AG09319 (cell line): ENCODE measurements around the gene KDM4E.
A peak's percentile ranks its signal among the peaks of the same experiment; 100 is the strongest.

Experiments
- DNase-seq: peaks from one replicate; pipeline ENCODE4 v3.0.0-alpha.2; 2010; ENCODE audit warnings: low read depth; ENCODE audit errors: extremely low read depth
- TF ChIP-seq, protein P1 (sequence below): IDR thresholded peaks from 2 replicates; pipeline ENCODE4 v1.5.1; 2011; ENCODE audit warnings: low read depth, mild to moderate bottlenecking, inconsistent platforms, low read length, moderate library complexity

KDM4E gene

GRCh38 chr11:95066716-95067038 is 41.6 kb downstream of the KDM4E start, which contains the start of gene SRSF8:
SRSF8 (plus strand) TSS chr11:95066919; CDS start chr11:95067227, 308 bp downstream.
- no peak for DNase-seq
- TF ChIP-seq, protein P1, sequence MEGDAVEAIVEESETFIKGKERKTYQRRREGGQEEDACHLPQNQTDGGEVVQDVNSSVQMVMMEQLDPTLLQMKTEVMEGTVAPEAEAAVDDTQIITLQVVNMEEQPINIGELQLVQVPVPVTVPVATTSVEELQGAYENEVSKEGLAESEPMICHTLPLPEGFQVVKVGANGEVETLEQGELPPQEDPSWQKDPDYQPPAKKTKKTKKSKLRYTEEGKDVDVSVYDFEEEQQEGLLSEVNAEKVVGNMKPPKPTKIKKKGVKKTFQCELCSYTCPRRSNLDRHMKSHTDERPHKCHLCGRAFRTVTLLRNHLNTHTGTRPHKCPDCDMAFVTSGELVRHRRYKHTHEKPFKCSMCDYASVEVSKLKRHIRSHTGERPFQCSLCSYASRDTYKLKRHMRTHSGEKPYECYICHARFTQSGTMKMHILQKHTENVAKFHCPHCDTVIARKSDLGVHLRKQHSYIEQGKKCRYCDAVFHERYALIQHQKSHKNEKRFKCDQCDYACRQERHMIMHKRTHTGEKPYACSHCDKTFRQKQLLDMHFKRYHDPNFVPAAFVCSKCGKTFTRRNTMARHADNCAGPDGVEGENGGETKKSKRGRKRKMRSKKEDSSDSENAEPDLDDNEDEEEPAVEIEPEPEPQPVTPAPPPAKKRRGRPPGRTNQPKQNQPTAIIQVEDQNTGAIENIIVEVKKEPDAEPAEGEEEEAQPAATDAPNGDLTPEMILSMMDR, result no peak

DNA sequence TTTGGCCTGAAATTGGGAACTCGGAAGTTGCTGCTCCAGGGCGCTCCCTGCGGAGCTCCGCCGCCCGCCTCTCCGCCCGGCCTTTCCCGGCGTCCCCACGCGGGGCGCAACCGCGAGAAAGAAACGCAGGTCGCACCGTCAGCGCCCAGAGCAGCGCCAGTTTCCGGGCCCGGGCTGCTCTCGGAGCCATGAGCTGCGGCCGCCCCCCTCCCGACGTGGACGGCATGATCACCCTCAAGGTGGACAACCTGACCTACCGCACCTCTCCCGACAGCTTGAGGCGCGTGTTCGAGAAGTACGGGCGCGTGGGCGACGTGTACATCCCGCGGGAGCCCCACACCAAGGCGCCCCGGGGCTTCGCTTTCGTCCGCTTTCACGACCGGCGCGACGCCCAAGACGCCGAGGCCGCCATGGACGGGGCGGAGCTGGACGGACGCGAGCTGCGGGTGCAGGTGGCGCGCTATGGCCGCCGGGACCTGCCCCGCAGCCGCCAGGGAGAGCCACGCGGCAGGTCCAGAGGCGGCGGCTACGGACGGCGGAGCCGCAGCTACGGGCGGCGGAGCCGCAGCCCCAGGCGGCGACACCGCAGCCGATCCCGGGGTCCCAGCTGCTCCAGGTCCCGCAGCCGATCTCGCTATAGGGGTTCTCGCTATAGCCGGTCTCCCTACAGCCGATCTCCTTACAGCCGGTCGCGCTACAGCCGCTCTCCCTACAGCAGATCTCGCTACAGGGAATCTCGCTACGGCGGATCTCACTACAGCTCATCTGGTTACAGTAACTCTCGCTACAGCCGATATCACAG is 42.2 kb downstream of the KDM4E start:
- TF ChIP-seq, protein P1, result peak; percentile 64
- DNase-seq, result peak; percentile 40

GRCh38 chr11:95067841-95068219 is 42.8 kb downstream of the KDM4E start:
- TF ChIP-seq, protein P1, result no peak
- DNase-seq, result no peak

DNA sequence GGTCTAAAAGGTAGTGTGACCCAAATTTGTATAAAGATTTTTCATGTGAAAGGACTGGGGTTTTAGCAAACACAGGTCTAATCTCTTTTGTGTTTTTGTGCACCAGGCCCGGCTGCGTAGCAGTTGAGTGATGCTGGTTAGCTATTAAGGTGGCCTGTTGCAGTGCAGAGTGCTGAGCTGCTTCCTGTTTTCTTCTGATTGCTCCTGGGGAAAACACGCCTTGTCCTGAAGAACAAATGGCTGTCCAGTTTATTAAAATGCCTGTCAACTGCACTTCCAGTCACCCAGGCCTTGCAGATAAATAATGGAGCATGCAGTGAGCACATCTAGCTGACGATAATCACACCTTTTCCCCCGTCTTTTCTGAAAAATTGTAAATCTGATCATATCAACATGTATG is 43.5 kb downstream of the KDM4E start:
- peak; percentile 83 for DNase-seq

GRCh38 chr11:95070471-95070870 is 45.4 kb downstream of the KDM4E start:
- TF ChIP-seq, protein P1, result no peak
- DNase-seq, result no peak

More for the DNA sequence above, 43.5 kb downstream of the KDM4E start:
- TF ChIP-seq, protein P1, result no peak

DNA sequence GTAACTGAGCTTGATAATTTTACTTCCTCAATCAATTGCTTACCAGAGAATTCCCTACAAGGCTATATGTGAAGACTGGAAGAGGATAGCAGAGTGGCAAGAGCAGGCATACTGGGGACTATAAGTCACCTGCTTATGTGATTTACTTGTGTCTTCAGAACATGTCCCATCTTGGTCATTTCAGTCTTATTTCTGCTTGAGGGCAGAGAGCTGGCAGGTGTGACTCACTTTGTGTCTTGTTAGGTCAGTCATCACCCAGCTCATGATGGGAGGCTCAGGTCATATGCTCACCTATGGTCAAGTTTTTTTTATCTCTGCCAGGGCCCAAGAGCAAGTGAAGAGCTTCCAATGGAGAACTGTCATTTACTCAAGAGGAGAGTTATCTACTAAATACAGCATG is 47.9 kb downstream of the KDM4E start:
- TF ChIP-seq, protein P1, result no peak
- no peak for DNase-seq

GRCh38 chr11:95074792-95075563 is 49.9 kb downstream of the KDM4E start:
- DNase-seq, result no peak

More at GRCh38 chr11:95074792-95075563, 49.9 kb downstream of the KDM4E start:
- TF ChIP-seq, protein P1, result no peak
